ENCODE measurements around the gene P2RX5.

Gene P2RX5

GRCh38 chr17:3647251-3647650, 48.7 kb downstream of the P2RX5 start:
- peaks cover 0 to 6% of the 10 kb centered on the region in 2 donors for H3K4me1 ChIP-seq (ENCODE audit: control insufficient read depth in 2 of 2, insufficient read depth in 1 of 2, low read depth in 1 of 2, low read length in 2 of 2)
- H3K14ac ChIP-seq (ENCODE audit: low read length): no peak overlapping the region
- no peak overlapping the region for H2BK15ac ChIP-seq (ENCODE audit: low read length)
- H2AFZ ChIP-seq (ENCODE audit: low read length): no peak overlapping the region
- H3K27me3 ChIP-seq (ENCODE audit: control insufficient read depth in 3 of 3, insufficient read depth in 3 of 3, low read depth in 1 of 3, low read length in 3 of 3): no peaks in the 10 kb centered on the region
- H3K4ac ChIP-seq (ENCODE audit: low read length): no peak overlapping the region
- H3K79me1 ChIP-seq (ENCODE audit: low read depth, low read length): no peaks in the 10 kb centered on the region
- H2AK5ac ChIP-seq (ENCODE audit: low read depth, low read length): no peak overlapping the region
- no CpG with 5 or more reads among the region's 12 CpGs for WGBS, 2 donors (ENCODE audit: extremely low coverage in 2 of 2, insufficient read length in 2 of 2, insufficient replicate concordance in 1 of 2)
- no peak overlapping the region for H4K91ac ChIP-seq (ENCODE audit: low read depth, low read length, poor library complexity)
- no peak overlapping the region for H4K8ac ChIP-seq (ENCODE audit: low read depth, low read length)
- H3K4me2 ChIP-seq (ENCODE audit: insufficient read depth, low read length, poor library complexity, severe bottlenecking): no peak overlapping the region
- H3K36me3 ChIP-seq (replicated peaks in 1 of 2; ENCODE audit: control insufficient read depth in 2 of 2, insufficient read depth in 2 of 2, low read length in 2 of 2): peaks cover 5 to 37% of the 10 kb centered on the region in 2 donors
- no peak overlapping the region for H3K9ac ChIP-seq (ENCODE audit: low read depth, low read length, poor library complexity)
- DNase-seq (ENCODE audit: low spot score): no peak
- no peak overlapping the region for H2BK5ac ChIP-seq (ENCODE audit: low read length)
- H2BK120ac ChIP-seq (ENCODE audit: low read depth, low read length): no peak overlapping the region
- no peak overlapping the region for H2BK12ac ChIP-seq (ENCODE audit: low read length)
- no peaks in the 10 kb centered on the region for H3K9me3 ChIP-seq (replicated peaks in 1 of 2; ENCODE audit: control insufficient read depth in 2 of 2, insufficient read depth in 1 of 2, low read depth in 1 of 2, low read length in 2 of 2)
- no peak overlapping the region for H3K18ac ChIP-seq (ENCODE audit: low read length)
- H3K23ac ChIP-seq (ENCODE audit: low read depth, low read length, poor library complexity): no peak overlapping the region
- H3K27ac ChIP-seq (replicated peaks; ENCODE audit: low read length): no peak overlapping the region
- H3K4me3 ChIP-seq (ENCODE audit: low read length in 2 of 2): no peak overlapping the region

GRCh38 chr17:3645310-3645709, 50.6 kb downstream of the P2RX5 start:
- no CpG with 5 or more reads among the region's 5 CpGs for WGBS, 2 donors (ENCODE audit: extremely low coverage in 2 of 2, insufficient read length in 2 of 2, insufficient replicate concordance in 1 of 2)
- H2BK15ac ChIP-seq (ENCODE audit: low read length): no peak overlapping the region
- no peak overlapping the region for H3K4ac ChIP-seq (ENCODE audit: low read length)

GRCh38 chr17:3643889-3644349, 52.0 kb downstream of the P2RX5 start:
- peaks cover 7 to 36% of the 10 kb centered on the region in 2 donors for H3K36me3 ChIP-seq (replicated peaks in 1 of 2; ENCODE audit: control insufficient read depth in 2 of 2, insufficient read depth in 2 of 2, low read length in 2 of 2)
- no peak overlapping the region for H4K91ac ChIP-seq (ENCODE audit: low read depth, low read length, poor library complexity)
- H2BK120ac ChIP-seq (ENCODE audit: low read depth, low read length): no peak overlapping the region
- no peak overlapping the region for H2AK5ac ChIP-seq (ENCODE audit: low read depth, low read length)
- no peak overlapping the region for H3K14ac ChIP-seq (ENCODE audit: low read length)
- no peak overlapping the region for H2BK12ac ChIP-seq (ENCODE audit: low read length)
- H3K9ac ChIP-seq (ENCODE audit: low read depth, low read length, poor library complexity): no peak overlapping the region
- H3K4me1 ChIP-seq (ENCODE audit: control insufficient read depth in 2 of 2, insufficient read depth in 1 of 2, low read depth in 1 of 2, low read length in 2 of 2): peaks cover 0 to 25% of the 10 kb centered on the region in 2 donors
- peaks cover 3% of the 10 kb centered on the region for H3K79me1 ChIP-seq (ENCODE audit: low read depth, low read length)
- no peak overlapping the region for H3K23ac ChIP-seq (ENCODE audit: low read depth, low read length, poor library complexity)
- H2BK15ac ChIP-seq (ENCODE audit: low read length): no peak overlapping the region
- H3K4me2 ChIP-seq (ENCODE audit: insufficient read depth, low read length, poor library complexity, severe bottlenecking): no peak overlapping the region
- no CpG with 5 or more reads among the region's 4 CpGs for WGBS, 2 donors (ENCODE audit: extremely low coverage in 2 of 2, insufficient read length in 2 of 2, insufficient replicate concordance in 1 of 2)
- H3K27me3 ChIP-seq (ENCODE audit: control insufficient read depth in 3 of 3, insufficient read depth in 3 of 3, low read depth in 1 of 3, low read length in 3 of 3): no peaks in the 10 kb centered on the region
- H3K4me3 ChIP-seq (ENCODE audit: low read length in 2 of 2): no peak overlapping the region
- H3K18ac ChIP-seq (ENCODE audit: low read length): no peak overlapping the region
- no peak overlapping the region for H2AFZ ChIP-seq (ENCODE audit: low read length)
- H2BK5ac ChIP-seq (ENCODE audit: low read length): no peak overlapping the region
- no peak overlapping the region for H4K8ac ChIP-seq (ENCODE audit: low read depth, low read length)
- no peak overlapping the region for H3K4ac ChIP-seq (ENCODE audit: low read length)
- no peak for DNase-seq (ENCODE audit: low spot score)
- no peaks in the 10 kb centered on the region for H3K9me3 ChIP-seq (replicated peaks in 1 of 2; ENCODE audit: control insufficient read depth in 2 of 2, insufficient read depth in 1 of 2, low read depth in 1 of 2, low read length in 2 of 2)
- no peak overlapping the region for H3K27ac ChIP-seq (replicated peaks; ENCODE audit: low read length)

More at GRCh38 chr17:3645310-3645709, 50.6 kb downstream of the P2RX5 start:
- Histone ChIP-seq H3K9ac (ENCODE audit: low read depth, low read length, poor library complexity) (no peak overlapping the region), H3K14ac (ENCODE audit: low read length) (no peak overlapping the region), H3K18ac (ENCODE audit: low read length) (no peak overlapping the region), H3K27ac (replicated peaks; ENCODE audit: low read length) (no peak overlapping the region), H3K4me3 (ENCODE audit: low read length in 2 of 2) (no peak overlapping the region), H3K79me1 (ENCODE audit: low read depth, low read length) (peaks cover 3% of the 10 kb centered on the region), H2BK12ac (ENCODE audit: low read length) (no peak overlapping the region), H2BK120ac (ENCODE audit: low read depth, low read length) (no peak overlapping the region), H3K23ac (ENCODE audit: low read depth, low read length, poor library complexity) (no peak overlapping the region), H4K91ac (ENCODE audit: low read depth, low read length, poor library complexity) (no peak overlapping the region), H2AFZ (ENCODE audit: low read length) (no peak overlapping the region), H3K36me3 (replicated peaks in 1 of 2; ENCODE audit: control insufficient read depth in 2 of 2, insufficient read depth in 2 of 2, low read length in 2 of 2) (peaks cover 7 to 41% of the 10 kb centered on the region in 2 donors), H3K4me1 (ENCODE audit: control insufficient read depth in 2 of 2, insufficient read depth in 1 of 2, low read depth in 1 of 2, low read length in 2 of 2) (peaks cover 0 to 15% of the 10 kb centered on the region in 2 donors), H3K4me2 (ENCODE audit: insufficient read depth, low read length, poor library complexity, severe bottlenecking) (no peak overlapping the region), H4K8ac (ENCODE audit: low read depth, low read length) (no peak overlapping the region), H3K9me3 (replicated peaks in 1 of 2; ENCODE audit: control insufficient read depth in 2 of 2, insufficient read depth in 1 of 2, low read depth in 1 of 2, low read length in 2 of 2) (no peaks in the 10 kb centered on the region), H3K27me3 (ENCODE audit: control insufficient read depth in 3 of 3, insufficient read depth in 3 of 3, low read depth in 1 of 3, low read length in 3 of 3) (no peaks in the 10 kb centered on the region), H2AK5ac (ENCODE audit: low read depth, low read length) (no peak overlapping the region), H2BK5ac (ENCODE audit: low read length) (no peak overlapping the region)
- no peak for DNase-seq (ENCODE audit: low spot score)

- Histone ChIP-seq H3K4me3 (ENCODE audit: low read length in 2 of 2) (no peak overlapping the region), H3K27ac (replicated peaks; ENCODE audit: low read length) (no peak overlapping the region), H4K91ac (ENCODE audit: low read depth, low read length, poor library complexity) (no peak overlapping the region), H2AK5ac (ENCODE audit: low read depth, low read length) (no peak overlapping the region), H3K4me2 (ENCODE audit: insufficient read depth, low read length, poor library complexity, severe bottlenecking) (no peak overlapping the region), H2AFZ (ENCODE audit: low read length) (no peak overlapping the region), H3K27me3 (ENCODE audit: control insufficient read depth in 3 of 3, insufficient read depth in 3 of 3, low read depth in 1 of 3, low read length in 3 of 3) (no peaks in the 10 kb centered on the region), H2BK120ac (ENCODE audit: low read depth, low read length) (no peak overlapping the region), H2BK5ac (ENCODE audit: low read length) (no peak overlapping the region), H3K23ac (ENCODE audit: low read depth, low read length, poor library complexity) (no peak overlapping the region), H4K8ac (ENCODE audit: low read depth, low read length) (no peak overlapping the region), H3K9ac (ENCODE audit: low read depth, low read length, poor library complexity) (no peak overlapping the region), H3K79me1 (ENCODE audit: low read depth, low read length) (peaks cover 6% of the 10 kb centered on the region), H3K4me1 (ENCODE audit: control insufficient read depth in 2 of 2, insufficient read depth in 1 of 2, low read depth in 1 of 2, low read length in 2 of 2) (peaks cover 2 to 25% of the 10 kb centered on the region in 2 donors), H3K9me3 (replicated peaks in 1 of 2; ENCODE audit: control insufficient read depth in 2 of 2, insufficient read depth in 1 of 2, low read depth in 1 of 2, low read length in 2 of 2) (no peaks in the 10 kb centered on the region), H2BK15ac (ENCODE audit: low read length) (no peak overlapping the region), H2BK12ac (ENCODE audit: low read length) (no peak overlapping the region), H3K14ac (ENCODE audit: low read length) (no peak overlapping the region), H3K18ac (ENCODE audit: low read length) (no peak overlapping the region), H3K4ac (ENCODE audit: low read length) (no peak overlapping the region), H3K36me3 (replicated peaks in 1 of 2; ENCODE audit: control insufficient read depth in 2 of 2, insufficient read depth in 2 of 2, low read length in 2 of 2) (peaks cover 4 to 29% of the 10 kb centered on the region in 2 donors)
- no peak for DNase-seq (ENCODE audit: low spot score)
- WGBS, 2 donors (ENCODE audit: extremely low coverage in 2 of 2, insufficient read length in 2 of 2, insufficient replicate concordance in 1 of 2): no CpG with 5 or more reads among the region's 19 CpGs
Measured at GRCh38 chr17:3641717-3642486, 54.1 kb downstream of the P2RX5 start.

Data from neuronal stem cell (in vitro differentiated cells).